HG03439 (cell line): ENCODE results near the gene CAMK2D.
A peak's percentile ranks its signal among the peaks of the same experiment; 100 is the strongest.
"Not testable (repeated sequence)": the region's sequence is repeated elsewhere in the genome, so short reads cannot be mapped to it uniquely, and the experiment has no call there.

ENCODE experiments used
- ATAC-seq: cut with Tn5 transposase; IDR thresholded peaks from one replicate; pipeline ENCODE4 v1.9.1; 2021; ENCODE audit warnings: mild to moderate bottlenecking, moderate library complexity; ENCODE audit not compliant: unreplicated experiment

The CAMK2D gene

GRCh38 chr4:113687067-113687718 lies 74.3 kb downstream of the CAMK2D start:
- no peak for ATAC-seq

- ATAC-seq, result not testable (repeated sequence)
Observed at GRCh38 chr4:113685157-113685556, 76.4 kb downstream of the CAMK2D start.

DNA sequence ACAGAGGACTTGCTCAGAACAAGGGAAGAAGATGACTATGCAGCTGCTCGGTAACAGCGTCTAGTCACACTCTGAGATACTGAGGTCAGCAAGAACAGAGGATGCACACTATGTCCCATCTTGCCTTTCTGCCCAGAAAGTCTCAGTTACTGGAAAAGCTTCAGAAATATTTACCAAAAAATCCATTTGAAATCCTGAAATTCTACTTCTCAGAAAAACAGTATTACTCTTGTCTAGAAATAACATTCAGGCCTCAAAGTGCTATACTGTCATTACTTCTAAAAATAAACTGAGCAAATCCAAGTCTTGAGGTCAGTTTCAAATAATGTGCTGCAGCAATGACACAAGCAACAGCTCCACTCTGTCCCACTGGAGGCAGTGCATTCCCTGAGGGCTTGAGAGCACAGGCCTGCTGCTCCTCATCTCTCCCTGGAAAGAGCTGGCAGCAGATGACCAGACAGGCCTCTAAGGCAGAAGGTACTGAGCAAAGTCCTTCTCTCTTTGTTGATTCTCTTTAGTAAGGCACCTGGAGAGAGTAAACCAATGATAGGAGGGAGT lies 76.9 kb downstream of the CAMK2D start:
- no peak for ATAC-seq

GRCh38 chr4:113682730-113683537 lies 78.6 kb downstream of the CAMK2D start:
- peak; percentile 98 for ATAC-seq

- ATAC-seq, result no peak
Observed at GRCh38 chr4:113678641-113679040, 82.9 kb downstream of the CAMK2D start.

DNA sequence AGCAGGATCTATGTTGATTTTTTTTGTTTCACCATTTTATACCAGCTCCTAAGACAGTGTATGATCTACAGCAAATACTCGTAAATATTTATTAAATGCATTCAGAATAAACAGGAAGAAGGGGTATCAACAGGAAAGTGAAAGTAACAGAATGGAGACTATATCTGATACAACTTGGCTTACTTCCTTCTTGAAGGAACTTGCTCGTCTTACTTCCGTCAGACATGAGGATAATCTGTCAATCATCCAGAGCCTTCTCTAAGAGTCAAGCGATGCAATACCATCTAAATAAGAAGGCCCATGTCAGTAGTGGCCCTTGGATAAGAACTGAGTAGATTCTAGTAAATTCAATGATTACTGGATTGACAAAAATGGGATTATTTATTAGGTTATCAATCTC lies 84.2 kb downstream of the CAMK2D start:
- ATAC-seq, result no peak

DNA sequence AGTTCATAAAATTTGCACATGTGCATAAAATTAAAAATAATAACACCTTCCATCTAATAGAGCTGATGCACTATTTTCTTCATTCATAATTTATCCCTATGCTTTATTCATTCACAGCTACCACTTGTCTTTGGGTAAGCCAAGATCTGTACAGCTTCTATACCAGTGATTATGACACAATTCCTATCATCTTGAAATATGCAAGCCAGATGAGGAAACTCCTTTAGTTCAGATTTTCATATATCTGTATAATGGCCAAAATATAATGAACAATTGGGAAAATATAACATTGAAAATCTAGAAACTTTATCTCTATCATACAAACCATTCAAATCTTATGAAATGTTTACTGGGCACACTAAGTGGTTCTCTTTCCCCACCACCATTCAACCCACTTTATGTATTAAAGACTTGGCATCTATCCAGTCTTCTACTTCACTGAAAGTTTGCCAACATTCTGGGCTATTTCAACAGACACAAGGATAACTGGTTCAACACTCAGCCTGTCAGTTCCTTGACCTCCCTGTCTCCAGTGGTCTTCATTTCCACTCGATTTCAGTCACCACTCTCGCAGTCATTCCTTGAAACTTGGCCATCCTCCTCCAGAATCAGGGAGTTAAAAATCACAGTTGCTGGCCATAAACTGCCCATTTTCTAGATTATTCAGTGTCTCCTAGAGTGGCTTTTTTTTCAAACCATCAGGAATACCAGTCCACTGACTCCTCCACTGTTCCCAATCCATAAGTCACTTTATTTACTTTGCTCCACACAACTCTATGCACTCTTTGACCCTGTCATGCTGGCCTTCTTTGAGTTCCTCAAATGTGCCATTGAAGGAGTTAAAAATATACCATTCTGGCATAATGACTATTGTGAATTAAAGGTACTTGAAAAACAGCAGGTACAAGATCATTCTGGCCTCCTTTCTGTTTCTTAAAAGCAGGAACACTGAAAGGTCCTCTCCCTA lies 85.5 kb downstream of the CAMK2D start:
- no peak for ATAC-seq

DNA sequence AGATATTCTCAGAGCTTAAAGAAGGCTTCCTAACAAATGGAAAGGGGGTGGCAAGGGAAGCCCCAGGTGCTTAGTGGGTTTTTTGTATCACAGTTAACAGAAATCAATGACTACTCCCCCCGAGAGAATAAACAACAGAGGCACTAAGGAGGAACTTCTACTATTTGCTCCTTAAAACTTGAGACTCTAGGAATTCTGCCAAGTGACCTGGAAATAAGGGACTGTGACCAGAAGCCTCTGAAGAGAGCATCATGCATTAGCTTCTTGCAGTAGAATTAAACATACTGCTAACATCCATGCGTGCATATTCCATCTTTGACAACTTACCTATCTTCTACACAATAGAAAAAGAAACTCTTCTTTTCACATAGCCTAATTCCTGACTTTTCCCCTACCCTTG lies 86.8 kb downstream of the CAMK2D start:
- no peak for ATAC-seq

DNA sequence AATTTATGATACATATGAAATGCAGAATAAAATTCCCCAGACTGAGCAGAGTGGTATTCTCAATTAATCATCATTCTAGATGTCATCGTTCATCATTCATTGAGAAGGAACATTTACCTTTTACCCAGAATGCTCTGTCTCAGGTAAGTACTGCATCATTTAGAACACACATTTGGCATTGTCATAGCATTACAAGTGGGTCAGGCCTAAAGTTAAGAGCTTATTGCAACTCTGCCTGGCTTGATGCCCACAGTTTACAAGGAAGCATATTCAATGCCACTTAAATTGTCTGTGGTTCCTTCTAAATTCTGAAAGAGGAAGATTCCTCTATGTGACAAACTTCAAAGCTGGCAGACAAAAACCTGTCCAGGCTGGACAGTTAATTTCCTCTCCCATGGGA lies 87.3 kb downstream of the CAMK2D start:
- no peak for ATAC-seq

- ATAC-seq, result peak; percentile 88
Observed at GRCh38 chr4:113673450-113673849, 88.1 kb downstream of the CAMK2D start.

- no peak for ATAC-seq
Observed at GRCh38 chr4:113666386-113667114, 95.0 kb downstream of the CAMK2D start.

- no peak for ATAC-seq
Observed at GRCh38 chr4:113665036-113665435, 96.5 kb downstream of the CAMK2D start.

DNA sequence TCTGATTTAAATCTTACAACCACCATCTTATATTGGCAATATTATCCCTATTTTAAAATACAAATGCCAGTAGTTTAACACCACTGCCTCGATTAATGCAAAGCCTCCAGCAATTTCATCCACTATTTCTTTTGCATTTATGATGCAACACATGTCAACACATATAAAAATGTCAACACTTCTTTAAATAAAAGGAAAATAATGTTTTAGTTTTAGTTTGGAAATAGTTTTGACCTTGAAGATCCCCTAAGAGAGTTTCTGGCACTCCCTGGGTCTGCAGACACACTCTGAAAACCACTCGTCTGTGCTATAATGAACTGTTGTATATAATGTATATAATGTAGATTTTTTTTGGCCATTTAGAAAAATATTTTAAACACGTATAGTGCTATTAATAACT lies 99.0 kb downstream of the CAMK2D start:
- no peak for ATAC-seq

- no peak for ATAC-seq
Observed at GRCh38 chr4:113659127-113659526, 102.4 kb downstream of the CAMK2D start.

GRCh38 chr4:113657586-113658233 lies 103.8 kb downstream of the CAMK2D start:
- no peak for ATAC-seq

DNA sequence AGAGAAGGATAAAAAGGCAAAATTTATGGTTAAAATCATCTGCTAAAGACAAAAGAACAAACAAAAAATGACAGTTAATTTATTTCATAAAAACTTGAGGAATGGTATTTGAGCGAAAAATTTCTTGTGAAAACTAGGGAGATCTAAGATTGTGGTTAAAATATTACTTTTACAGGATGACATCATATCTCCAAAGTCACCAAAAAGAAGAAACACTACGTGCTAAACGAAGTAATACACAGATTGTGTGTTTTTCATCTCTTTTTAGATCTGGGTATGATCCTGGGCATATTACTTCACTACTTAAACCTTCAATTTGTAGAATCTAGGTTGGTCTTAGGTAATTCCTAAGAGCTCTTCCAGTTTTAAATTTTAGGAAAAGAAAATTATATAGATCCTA lies 107.7 kb downstream of the CAMK2D start:
- no peak for ATAC-seq

DNA sequence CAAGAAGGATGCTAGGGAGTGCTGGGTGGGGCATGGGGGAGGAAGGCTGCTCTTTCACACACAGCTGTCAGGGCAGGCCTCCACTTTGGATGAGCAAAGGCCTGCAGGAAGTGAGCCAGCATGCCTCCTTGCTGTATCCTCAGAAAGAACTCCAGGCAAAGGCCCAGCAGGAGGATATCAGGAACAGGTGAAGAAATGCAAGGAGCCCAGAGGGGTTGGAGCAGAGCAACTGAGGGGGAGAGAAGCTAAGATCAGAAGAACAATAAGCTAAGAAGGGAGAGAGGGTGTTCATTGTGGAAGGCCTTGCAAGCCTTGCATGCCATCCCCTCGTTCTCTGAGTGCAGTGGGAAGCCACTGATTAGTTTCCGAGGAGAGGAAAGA lies 115.1 kb downstream of the CAMK2D start:
- no peak for ATAC-seq

GRCh38 chr4:113645771-113646441 lies 115.6 kb downstream of the CAMK2D start:
- ATAC-seq, result no peak

DNA sequence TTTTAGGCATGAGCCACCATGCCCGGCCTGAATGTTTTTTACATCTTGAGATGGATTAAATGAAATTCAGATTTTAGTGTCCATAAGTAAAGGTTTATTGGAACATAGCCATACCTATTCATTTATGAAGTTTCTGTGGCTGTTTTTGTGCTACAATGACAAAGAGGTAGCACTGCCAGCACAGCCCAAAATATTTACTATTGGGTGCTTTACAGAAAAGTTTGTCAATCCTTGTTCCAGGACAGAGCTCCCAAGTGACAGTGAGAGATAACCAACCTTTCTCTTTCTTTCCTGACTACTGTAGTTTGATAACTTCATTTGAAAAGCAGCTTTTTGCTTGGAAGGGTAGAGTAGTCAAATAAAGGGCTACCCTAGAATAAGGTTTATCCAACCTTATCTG lies 116.2 kb downstream of the CAMK2D start:
- no peak for ATAC-seq
